ENCODE measurements around the gene FARS2. TPM values are rescaled to one million over a fixed set of nuclear protein-coding genes. Genes with fewer than 3 reads are reported as not detected.

Gene FARS2
- total RNA-seq, 4 donors from 2014 or later = 2.6 to 21.9 (median 15.0) TPM

DNA sequence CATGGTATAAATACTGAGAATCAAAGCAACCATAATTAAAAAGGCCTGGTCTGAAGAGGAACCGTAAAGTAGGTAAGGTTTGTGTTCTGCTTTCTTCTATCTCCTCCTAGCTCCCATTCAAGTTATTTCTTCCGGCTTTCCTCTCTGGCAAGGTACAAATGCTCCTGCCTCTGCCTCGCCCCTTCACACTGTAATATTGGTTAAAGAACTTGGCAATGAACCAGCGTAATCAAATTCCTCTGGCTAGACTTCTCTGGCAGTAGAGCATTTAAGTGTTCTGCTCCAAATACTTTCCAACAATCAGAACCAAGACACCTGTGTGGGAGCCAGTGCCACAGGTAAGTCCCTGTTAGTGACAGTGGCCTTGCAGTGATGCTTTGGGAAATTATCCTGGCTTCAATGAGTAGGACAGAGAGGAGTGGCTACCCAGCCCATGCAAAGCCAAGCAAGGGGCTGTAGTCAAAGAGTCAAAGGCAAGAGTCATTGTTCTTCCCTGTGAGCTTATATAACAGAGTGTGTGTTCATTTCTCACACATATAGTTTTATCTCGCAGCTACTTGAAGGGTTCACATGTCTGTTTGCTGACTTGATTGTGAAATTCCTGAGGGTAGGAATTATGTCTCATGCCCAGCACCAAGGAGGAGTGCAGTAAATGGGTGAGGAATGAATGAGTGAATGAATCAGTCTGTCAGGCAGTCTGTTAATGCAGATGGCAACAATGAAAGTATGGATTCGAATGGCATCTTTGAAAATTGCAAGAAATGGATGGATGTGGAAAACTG lies 416.1 kb downstream of the FARS2 start:
- Histone ChIP-seq H3K36me3 (no peaks in the 10 kb centered on the region), H3K4me1 (peaks cover 0 to 10% (median 7%) of the 10 kb centered on the region in 4 donors), H3K27ac (no peak overlapping the region), H3K4me3 (no peak overlapping the region), H3K27me3 (no peaks in the 10 kb centered on the region), H3K9me3 (no peaks in the 10 kb centered on the region)
- in situ Hi-C loops (cut with MboI; ENCODE audit: low pct_ligation_motif_present in 1 of 4, low pct_unique_long_range_greater_than_20kb in 1 of 4, low sequenced_read_pairs in 3 of 4) (no loop called here), intact Hi-C loops (cut with DNase I; ENCODE audit: low total_unique reads) (loop anchor here (5.0 kb wide), 1 partner anchor 1775 kb away; no protein-coding TSS in a partner anchor)
- DNase-seq = peak; percentile 19
- TF ChIP-seq, protein P1, sequence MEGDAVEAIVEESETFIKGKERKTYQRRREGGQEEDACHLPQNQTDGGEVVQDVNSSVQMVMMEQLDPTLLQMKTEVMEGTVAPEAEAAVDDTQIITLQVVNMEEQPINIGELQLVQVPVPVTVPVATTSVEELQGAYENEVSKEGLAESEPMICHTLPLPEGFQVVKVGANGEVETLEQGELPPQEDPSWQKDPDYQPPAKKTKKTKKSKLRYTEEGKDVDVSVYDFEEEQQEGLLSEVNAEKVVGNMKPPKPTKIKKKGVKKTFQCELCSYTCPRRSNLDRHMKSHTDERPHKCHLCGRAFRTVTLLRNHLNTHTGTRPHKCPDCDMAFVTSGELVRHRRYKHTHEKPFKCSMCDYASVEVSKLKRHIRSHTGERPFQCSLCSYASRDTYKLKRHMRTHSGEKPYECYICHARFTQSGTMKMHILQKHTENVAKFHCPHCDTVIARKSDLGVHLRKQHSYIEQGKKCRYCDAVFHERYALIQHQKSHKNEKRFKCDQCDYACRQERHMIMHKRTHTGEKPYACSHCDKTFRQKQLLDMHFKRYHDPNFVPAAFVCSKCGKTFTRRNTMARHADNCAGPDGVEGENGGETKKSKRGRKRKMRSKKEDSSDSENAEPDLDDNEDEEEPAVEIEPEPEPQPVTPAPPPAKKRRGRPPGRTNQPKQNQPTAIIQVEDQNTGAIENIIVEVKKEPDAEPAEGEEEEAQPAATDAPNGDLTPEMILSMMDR (IDR thresholded peaks at IDR 0.05) = no peak
- TF ChIP-seq POLR2A (IDR thresholded peaks at IDR 0.05) (no peak), POLR2AphosphoS5 (IDR thresholded peaks at IDR 0.05) (no peak), EP300 (IDR thresholded peaks at IDR 0.05; ENCODE audit: low read depth) (no peak)
- 43 to 58% methylated on average over 1 to 6 of the region's 6 CpGs for WGBS, 2 donors (ENCODE audit: low coverage in 1 of 2)

DNA sequence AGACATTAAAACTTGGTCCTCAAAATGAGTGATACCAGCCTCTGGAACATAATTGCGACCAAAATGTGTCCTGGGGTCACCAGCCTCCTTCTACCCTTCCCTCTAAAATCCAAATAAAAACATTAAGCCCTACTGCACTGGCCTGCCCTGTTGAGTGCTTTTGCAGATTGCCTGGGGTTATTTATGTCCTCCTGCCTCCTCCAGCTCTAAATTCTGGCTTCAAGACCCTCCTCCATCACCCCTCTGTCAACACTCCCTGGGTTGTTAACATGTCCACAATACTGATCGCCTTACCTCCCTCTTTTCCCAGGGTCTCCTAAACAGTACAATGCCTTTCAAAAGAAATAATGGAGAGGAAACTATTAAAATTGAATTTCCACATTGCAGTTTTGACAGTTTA lies 418.0 kb downstream of the FARS2 start:
- H3K4me1 ChIP-seq = peaks cover 0 to under 1% (median 0%) of the 10 kb centered on the region in 4 donors
- H3K27ac ChIP-seq = no peak overlapping the region
- in situ Hi-C loops (cut with MboI; ENCODE audit: low pct_ligation_motif_present in 1 of 4, low pct_unique_long_range_greater_than_20kb in 1 of 4, low sequenced_read_pairs in 3 of 4) = no loop called here
- intact Hi-C loops (cut with DNase I; ENCODE audit: low total_unique reads) = loop anchor here (5.0 kb wide), 1 partner anchor 1777 kb away; no protein-coding TSS in a partner anchor
- no peaks in the 10 kb centered on the region for H3K9me3 ChIP-seq
- H3K36me3 ChIP-seq = no peaks in the 10 kb centered on the region
- TF ChIP-seq, protein P1 (IDR thresholded peaks at IDR 0.05) = no peak
- TF ChIP-seq POLR2A (IDR thresholded peaks at IDR 0.05) (no peak), EP300 (IDR thresholded peaks at IDR 0.05; ENCODE audit: low read depth) (no peak), POLR2AphosphoS5 (IDR thresholded peaks at IDR 0.05) (no peak)
- 71 to 91% methylated on average over 1 to 2 of the region's 2 CpGs for whole genome bisulfite sequencing, 2 donors (ENCODE audit: low coverage in 1 of 2)
- no peak for DNase-seq
- no peaks in the 10 kb centered on the region for H3K27me3 ChIP-seq
- H3K4me3 ChIP-seq = no peak overlapping the region

DNA sequence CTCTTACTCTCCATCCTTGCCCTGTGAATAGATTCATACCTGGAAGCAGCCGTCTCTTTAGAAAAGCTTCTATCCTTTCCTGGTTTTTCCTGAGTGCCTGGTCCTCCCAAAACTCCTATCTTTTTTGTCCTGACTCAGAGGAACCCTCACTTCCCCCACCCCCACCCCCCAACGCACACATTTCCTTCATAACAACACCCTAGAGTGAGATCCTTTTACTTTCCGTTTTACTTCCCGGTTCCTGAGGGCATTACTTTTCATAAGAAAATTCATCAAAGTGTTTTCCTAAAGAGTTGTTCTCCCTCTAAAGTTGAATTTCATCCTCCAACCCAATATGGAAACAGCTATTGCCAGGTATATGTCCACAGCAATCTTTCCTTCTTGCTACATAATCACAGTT lies 418.4 kb downstream of the FARS2 start:
- no peak overlapping the region for H3K4me3 ChIP-seq
- WGBS, 2 donors (ENCODE audit: low coverage in 1 of 2) = 48 to 80% methylated on average over 1 to 4 of the region's 4 CpGs
- intact Hi-C loops (cut with DNase I; ENCODE audit: low total_unique reads) (loop anchor here (5.0 kb wide), 1 partner anchor 1777 kb away; no protein-coding TSS in a partner anchor), in situ Hi-C loops (cut with MboI; ENCODE audit: low pct_ligation_motif_present in 1 of 4, low pct_unique_long_range_greater_than_20kb in 1 of 4, low sequenced_read_pairs in 3 of 4) (no loop called here)
- no peaks in the 10 kb centered on the region for H3K4me1 ChIP-seq
- H3K27ac ChIP-seq = no peak overlapping the region
- no peak for DNase-seq
- H3K9me3 ChIP-seq = no peaks in the 10 kb centered on the region
- no peaks in the 10 kb centered on the region for H3K36me3 ChIP-seq
- H3K27me3 ChIP-seq = no peaks in the 10 kb centered on the region
- TF ChIP-seq POLR2A (IDR thresholded peaks at IDR 0.05) = no peak
- no peak for TF ChIP-seq EP300 (IDR thresholded peaks at IDR 0.05; ENCODE audit: low read depth)
- TF ChIP-seq, protein P1 (IDR thresholded peaks at IDR 0.05) = no peak
- no peak for TF ChIP-seq POLR2AphosphoS5 (IDR thresholded peaks at IDR 0.05)

DNA sequence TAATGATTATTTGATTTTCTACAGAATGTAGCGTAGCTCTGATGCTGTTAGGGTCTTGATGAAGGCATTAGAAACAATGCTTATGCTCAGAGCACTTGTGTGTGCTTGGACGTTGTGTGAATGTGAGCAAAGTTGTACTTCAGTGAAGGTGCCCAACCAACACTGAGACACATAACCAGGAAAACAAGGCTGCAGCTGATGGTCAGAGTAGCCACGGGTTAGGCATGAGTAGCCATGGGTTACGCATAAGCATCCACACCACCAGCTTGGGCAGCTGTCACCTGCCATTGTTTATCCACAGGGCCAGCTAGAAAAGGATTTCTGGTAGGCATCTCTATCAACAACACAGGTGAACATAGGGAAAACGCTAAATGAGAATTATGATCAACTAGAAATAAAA lies 418.8 kb downstream of the FARS2 start:
- in situ Hi-C loops (cut with MboI; ENCODE audit: low pct_ligation_motif_present in 1 of 4, low pct_unique_long_range_greater_than_20kb in 1 of 4, low sequenced_read_pairs in 3 of 4) = no loop called here
- intact Hi-C loops (cut with DNase I; ENCODE audit: low total_unique reads) = no loop called here
- no peak for DNase-seq
- TF ChIP-seq POLR2AphosphoS5 (IDR thresholded peaks at IDR 0.05) = no peak
- no peak for TF ChIP-seq POLR2A (IDR thresholded peaks at IDR 0.05)
- TF ChIP-seq, protein P1 (IDR thresholded peaks at IDR 0.05) = no peak
- TF ChIP-seq EP300 (IDR thresholded peaks at IDR 0.05; ENCODE audit: low read depth) = no peak
- 90 to 94% methylated on average over 2 to 5 of the region's 5 CpGs for WGBS, 2 donors (ENCODE audit: low coverage in 1 of 2)
- Histone ChIP-seq H3K27me3 (no peaks in the 10 kb centered on the region), H3K4me1 (no peaks in the 10 kb centered on the region), H3K4me3 (no peak overlapping the region), H3K36me3 (no peaks in the 10 kb centered on the region), H3K9me3 (no peaks in the 10 kb centered on the region), H3K27ac (no peak overlapping the region)

All from transverse colon (tissue), 4 donors.